MM.1S (cell line): ENCODE results near the gene SH3RF3.

Experiments
- DNase-seq: peaks from one replicate; pipeline ENCODE4 v3.0.0-alpha.2; 2015
- H2AFZ ChIP-seq: fragments of 300-600 bp; sonication (generic); 2 replicates; pipeline ENCODE4 v1.6.0; 2016; ENCODE audit warnings: antibody characterized with exemption, low read length
- H3F3A ChIP-seq: fragments of 300-600 bp; sonication (generic); 2 replicates; pipeline ENCODE4 v1.6.1; 2016; ENCODE audit warnings: mild to moderate bottlenecking, antibody characterized with exemption, low read length, moderate library complexity, mixed read lengths; ENCODE audit not compliant: insufficient read depth
- H3K27ac ChIP-seq: fragments of 300-600 bp; sonication (generic); 2 replicates; pipeline ENCODE4 v1.5.1; 2016; ENCODE audit warnings: mild to moderate bottlenecking, low read length
- H3K27me3 ChIP-seq: fragments of 300-600 bp; sonication (generic); replicated peaks from 2 replicates; pipeline ENCODE4 v1.6.0; 2016; ENCODE audit warnings: low read length; ENCODE audit not compliant: insufficient read depth
- H3K36me3 ChIP-seq: fragments of 300-600 bp; sonication (generic); replicated peaks from 2 replicates; pipeline ENCODE4 v1.6.1; 2016; ENCODE audit warnings: mild to moderate bottlenecking, low read length, mixed read lengths; ENCODE audit not compliant: insufficient read depth
- H3K4me1 ChIP-seq: fragments of 300-600 bp; sonication (generic); 2 replicates; pipeline ENCODE4 v1.6.1; 2016; ENCODE audit warnings: low read length, mixed read lengths
- H3K4me2 ChIP-seq: fragments of 300-600 bp; sonication (generic); 2 replicates; pipeline ENCODE4 v1.6.0; 2016; ENCODE audit warnings: low read depth, low read length
- H3K4me3 ChIP-seq: fragments of 300-600 bp; sonication (generic); 2 replicates; pipeline ENCODE4 v1.5.1; 2016; ENCODE audit warnings: low read length, mixed read lengths
- H3K79me2 ChIP-seq: fragments of 300-600 bp; sonication (generic); 2 replicates; pipeline ENCODE4 v1.6.1; 2016; ENCODE audit warnings: mixed run types, low read length, mixed read lengths
- H3K9ac ChIP-seq: fragments of 300-600 bp; sonication (generic); 2 replicates; pipeline ENCODE4 v1.6.1; 2016; ENCODE audit warnings: low read length, mixed read lengths
- H3K9me2 ChIP-seq: fragments of 300-600 bp; sonication (generic); replicated peaks from 2 replicates; pipeline ENCODE4 v1.6.1; 2016; ENCODE audit warnings: mild to moderate bottlenecking, low read length, mixed read lengths; ENCODE audit not compliant: insufficient read depth
- H3K9me3 ChIP-seq: fragments of 300-600 bp; sonication (generic); replicated peaks from 2 replicates; pipeline ENCODE4 v1.6.1; 2016; ENCODE audit warnings: mild to moderate bottlenecking, low read length, mixed read lengths; ENCODE audit not compliant: insufficient read depth
- H4K20me1 ChIP-seq: fragments of 300-600 bp; sonication (generic); 2 replicates; pipeline ENCODE4 v1.6.1; 2016; ENCODE audit warnings: mild to moderate bottlenecking, low read length, moderate library complexity, mixed read lengths; ENCODE audit not compliant: insufficient read depth
- EZH2 ChIP-seq: fragments of 300-600 bp; sonication (generic); optimal IDR thresholded peaks from 2 replicates; pipeline ENCODE3; 2017; ENCODE audit warnings: low read depth, mild to moderate bottlenecking, antibody characterized with exemption, low read length, mixed read lengths
- EZH2phosphoT487 ChIP-seq: fragments of 300-600 bp; sonication (generic); IDR thresholded peaks from 2 replicates; pipeline ENCODE4 v1.6.1; 2018; ENCODE audit warnings: antibody characterized with exemption, low read length
- TF ChIP-seq, protein P1 (sequence below): fragments of 300-600 bp; sonication (generic); IDR thresholded peaks from 2 replicates; pipeline ENCODE4 v1.5.1; 2016; ENCODE audit warnings: antibody characterized with exemption, low read length, mixed read lengths

SH3RF3 gene

DNA sequence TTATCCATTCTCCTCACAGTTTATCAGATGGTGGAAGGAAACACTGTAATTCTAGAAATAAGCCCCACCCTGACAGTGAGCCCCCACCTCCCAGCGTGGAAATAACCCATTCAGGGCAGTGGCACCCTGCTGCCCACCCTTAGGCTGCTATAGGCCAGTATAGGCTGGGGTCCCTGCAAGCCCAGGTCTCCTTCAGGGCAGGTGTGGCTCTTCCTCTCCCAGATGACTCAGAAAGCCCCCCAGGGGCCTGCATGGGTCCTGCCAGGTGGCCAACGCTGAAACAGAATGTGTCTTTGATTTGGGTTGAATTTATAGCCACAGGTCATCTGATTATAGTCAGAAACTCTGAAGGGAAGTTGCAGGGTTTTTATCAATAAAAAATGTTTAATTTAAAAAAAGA, 136.4 kb downstream of the SH3RF3 start:
- H3K27me3 ChIP-seq = no peaks in the 10 kb centered on the region
- no peak for DNase-seq
- H3K9me2 ChIP-seq = no peaks in the 10 kb centered on the region
- H3K27ac ChIP-seq = no peak overlapping the region
- TF ChIP-seq, protein P1, sequence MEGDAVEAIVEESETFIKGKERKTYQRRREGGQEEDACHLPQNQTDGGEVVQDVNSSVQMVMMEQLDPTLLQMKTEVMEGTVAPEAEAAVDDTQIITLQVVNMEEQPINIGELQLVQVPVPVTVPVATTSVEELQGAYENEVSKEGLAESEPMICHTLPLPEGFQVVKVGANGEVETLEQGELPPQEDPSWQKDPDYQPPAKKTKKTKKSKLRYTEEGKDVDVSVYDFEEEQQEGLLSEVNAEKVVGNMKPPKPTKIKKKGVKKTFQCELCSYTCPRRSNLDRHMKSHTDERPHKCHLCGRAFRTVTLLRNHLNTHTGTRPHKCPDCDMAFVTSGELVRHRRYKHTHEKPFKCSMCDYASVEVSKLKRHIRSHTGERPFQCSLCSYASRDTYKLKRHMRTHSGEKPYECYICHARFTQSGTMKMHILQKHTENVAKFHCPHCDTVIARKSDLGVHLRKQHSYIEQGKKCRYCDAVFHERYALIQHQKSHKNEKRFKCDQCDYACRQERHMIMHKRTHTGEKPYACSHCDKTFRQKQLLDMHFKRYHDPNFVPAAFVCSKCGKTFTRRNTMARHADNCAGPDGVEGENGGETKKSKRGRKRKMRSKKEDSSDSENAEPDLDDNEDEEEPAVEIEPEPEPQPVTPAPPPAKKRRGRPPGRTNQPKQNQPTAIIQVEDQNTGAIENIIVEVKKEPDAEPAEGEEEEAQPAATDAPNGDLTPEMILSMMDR = no peak
- TF ChIP-seq EZH2 (no peak), EZH2phosphoT487 (no peak)
- H2AFZ ChIP-seq = no peak overlapping the region
- no peak overlapping the region for H3K4me2 ChIP-seq
- H3K9me3 ChIP-seq = no peaks in the 10 kb centered on the region
- no peak overlapping the region for H3K9ac ChIP-seq
- H3K79me2 ChIP-seq = peaks cover 84% of the 10 kb centered on the region
- H3K4me1 ChIP-seq = peaks cover 3% of the 10 kb centered on the region
- H3F3A ChIP-seq = no peaks in the 10 kb centered on the region
- H4K20me1 ChIP-seq = no peaks in the 10 kb centered on the region
- H3K36me3 ChIP-seq = no peaks in the 10 kb centered on the region
- H3K4me3 ChIP-seq = no peak overlapping the region

DNA sequence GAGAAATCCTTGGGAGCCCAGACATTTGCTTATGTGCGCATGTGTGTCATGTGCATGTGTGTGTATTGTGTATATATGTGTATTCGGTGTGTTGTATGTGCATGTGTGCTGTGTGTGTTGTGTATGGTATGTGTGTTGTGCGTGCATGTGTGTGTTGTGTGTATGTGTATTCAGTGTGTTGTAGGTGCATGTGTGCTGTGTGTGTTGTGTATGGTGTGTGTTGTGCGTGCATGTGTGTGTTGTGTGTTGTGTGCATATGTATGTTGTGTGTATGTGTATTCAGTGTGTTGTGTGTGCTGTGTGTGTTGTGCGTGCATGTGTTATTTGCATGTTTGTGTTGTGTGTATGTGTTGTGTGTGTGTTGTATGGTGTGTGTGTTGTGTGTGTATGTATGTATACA, 136.9 kb downstream of the SH3RF3 start:
- H4K20me1 ChIP-seq = no peaks in the 10 kb centered on the region
- no peaks in the 10 kb centered on the region for H3K9me3 ChIP-seq
- H3K79me2 ChIP-seq = peaks cover 82% of the 10 kb centered on the region
- H2AFZ ChIP-seq = no peak overlapping the region
- no peaks in the 10 kb centered on the region for H3K36me3 ChIP-seq
- DNase-seq = no peak
- H3K27me3 ChIP-seq = no peaks in the 10 kb centered on the region
- no peaks in the 10 kb centered on the region for H3F3A ChIP-seq
- H3K4me3 ChIP-seq = no peak overlapping the region
- H3K4me1 ChIP-seq = no peaks in the 10 kb centered on the region
- H3K4me2 ChIP-seq = no peak overlapping the region
- H3K27ac ChIP-seq = no peak overlapping the region
- TF ChIP-seq EZH2phosphoT487 (no peak), EZH2 (no peak)
- TF ChIP-seq, protein P1 = no peak
- H3K9ac ChIP-seq = no peak overlapping the region
- no peaks in the 10 kb centered on the region for H3K9me2 ChIP-seq

DNA sequence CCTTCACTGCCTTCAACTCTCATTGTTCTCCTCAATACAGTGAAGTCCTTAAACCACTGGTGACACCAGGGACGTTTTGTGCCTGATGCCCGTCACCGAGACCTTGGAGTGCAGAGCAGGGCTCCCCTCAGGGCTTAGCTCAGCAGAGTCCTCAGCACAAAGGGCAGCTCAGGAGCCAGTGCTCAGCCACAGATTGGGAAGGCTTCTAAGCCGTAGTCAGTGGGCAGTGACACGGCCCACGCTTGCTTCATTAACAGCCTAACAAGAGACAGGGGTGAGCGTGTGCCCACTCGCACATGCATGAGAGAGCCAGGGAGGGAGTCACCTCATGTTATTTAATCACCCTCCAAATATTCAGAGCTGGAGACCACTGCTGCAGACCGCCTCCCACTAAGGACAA, 137.5 kb downstream of the SH3RF3 start:
- TF ChIP-seq, protein P1 = no peak
- TF ChIP-seq EZH2phosphoT487 (no peak), EZH2 (no peak)
- no peak for DNase-seq
- Histone ChIP-seq H3K9me3 (no peaks in the 10 kb centered on the region), H3K36me3 (no peaks in the 10 kb centered on the region), H3K27me3 (no peaks in the 10 kb centered on the region), H4K20me1 (no peaks in the 10 kb centered on the region), H3K4me3 (no peak overlapping the region), H3F3A (no peaks in the 10 kb centered on the region), H3K4me1 (no peaks in the 10 kb centered on the region), H2AFZ (no peak overlapping the region), H3K27ac (no peak overlapping the region), H3K9ac (no peak overlapping the region), H3K4me2 (no peak overlapping the region), H3K79me2 (peaks cover 82% of the 10 kb centered on the region), H3K9me2 (no peaks in the 10 kb centered on the region)
